GM19239 (cell line): ENCODE results near the gene ADGRD1.

ENCODE experiments used
- DNase-seq: peaks from one replicate; pipeline ENCODE4 v3.0.0; 2011; ENCODE audit warnings: low spot score; ENCODE audit not compliant: insufficient read length
- FAIRE-seq: peaks from 2 replicates; lab custom pipeline; 2011; peaks lifted over from hg19 to GRCh38; lab: Jason Lieb, UNC

ADGRD1 gene

DNA sequence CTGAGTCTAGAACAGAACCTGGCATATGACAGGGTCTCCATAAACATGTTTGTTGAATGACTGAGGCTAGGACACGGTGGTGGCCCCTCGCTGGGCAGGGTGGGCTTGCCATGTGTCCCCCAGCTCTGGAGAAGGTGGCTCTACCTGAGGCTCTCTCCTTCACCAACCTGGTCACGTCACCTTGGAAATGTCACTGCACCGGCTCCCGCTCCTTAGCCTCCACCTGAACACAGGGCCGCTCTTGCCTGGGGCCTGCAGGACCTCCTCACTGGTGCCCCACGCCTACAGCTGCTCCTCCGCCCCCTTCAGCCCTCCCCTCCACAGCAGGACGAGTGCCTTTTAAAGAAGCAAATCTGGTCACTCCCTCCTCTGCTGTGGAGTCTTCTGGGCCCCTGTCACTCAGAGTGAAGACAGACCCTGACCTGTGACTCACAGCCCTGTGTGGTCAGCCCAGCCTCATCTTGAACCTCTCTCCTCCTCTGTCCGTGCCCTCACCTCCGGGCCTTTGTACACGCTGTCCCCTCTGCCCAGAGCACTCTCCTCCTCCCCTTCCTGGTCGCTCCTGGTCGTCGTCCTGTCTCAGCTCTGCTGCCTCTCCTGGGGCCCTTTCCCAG, 81.0 kb downstream of the ADGRD1 start:
- FAIRE-seq: no peak
- DNase-seq: no peak

- DNase-seq: no peak
- no peak for FAIRE-seq
Measured at GRCh38 chr12:131035245-131035681, 81.6 kb downstream of the ADGRD1 start.

DNA sequence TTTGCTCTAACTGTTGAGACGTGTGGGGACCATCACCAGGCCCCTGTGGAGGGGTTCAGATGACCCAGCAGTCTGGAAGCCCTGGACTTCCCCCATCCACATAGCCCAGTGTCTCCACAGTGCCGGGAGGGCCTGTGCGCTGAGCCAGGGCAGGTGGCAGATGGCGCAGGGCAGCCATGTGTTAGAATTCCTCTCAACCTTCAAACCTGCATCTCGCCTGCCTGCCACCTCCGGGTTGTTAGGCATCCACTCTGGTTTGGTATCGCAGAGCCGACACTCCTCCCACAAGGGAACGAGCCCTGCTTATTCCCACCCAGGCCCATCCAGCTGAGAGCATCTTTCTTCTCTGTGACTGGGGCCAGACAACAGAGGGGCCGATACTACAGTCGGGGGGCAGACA, 84.5 kb downstream of the ADGRD1 start:
- DNase-seq (no peak), FAIRE-seq (no peak)

GRCh38 chr12:131038961-131039950, 85.5 kb downstream of the ADGRD1 start:
- DNase-seq (no peak), FAIRE-seq (no peak)

GRCh38 chr12:131040491-131040890, 86.8 kb downstream of the ADGRD1 start:
- FAIRE-seq (no peak), DNase-seq (no peak)

GRCh38 chr12:131041216-131041967, 87.7 kb downstream of the ADGRD1 start:
- no peak for DNase-seq
- no peak for FAIRE-seq

GRCh38 chr12:131041968-131042833, 88.5 kb downstream of the ADGRD1 start:
- no peak for DNase-seq
- FAIRE-seq: no peak

DNA sequence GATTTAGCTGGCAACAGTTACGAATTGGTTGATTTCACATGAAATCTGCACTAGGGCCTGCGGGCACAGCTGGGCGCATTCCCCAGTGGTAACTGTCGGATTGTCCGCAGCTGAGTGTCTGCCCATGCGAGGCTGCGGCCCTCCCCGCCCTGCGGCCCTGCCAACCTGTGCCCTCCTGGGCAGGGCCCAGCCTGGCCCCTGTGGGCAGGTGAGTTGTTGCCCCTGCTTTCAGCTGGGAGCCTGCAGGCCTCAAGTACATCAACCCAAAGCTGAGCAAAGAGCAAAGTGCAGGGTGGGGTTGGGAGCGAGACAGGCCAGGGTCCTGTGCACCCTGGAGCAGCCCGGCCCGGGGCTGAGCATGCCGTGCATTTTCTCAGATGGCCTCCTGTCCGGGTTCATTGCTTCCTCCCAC, 89.1 kb downstream of the ADGRD1 start:
- FAIRE-seq: no peak
- DNase-seq: no peak

DNA sequence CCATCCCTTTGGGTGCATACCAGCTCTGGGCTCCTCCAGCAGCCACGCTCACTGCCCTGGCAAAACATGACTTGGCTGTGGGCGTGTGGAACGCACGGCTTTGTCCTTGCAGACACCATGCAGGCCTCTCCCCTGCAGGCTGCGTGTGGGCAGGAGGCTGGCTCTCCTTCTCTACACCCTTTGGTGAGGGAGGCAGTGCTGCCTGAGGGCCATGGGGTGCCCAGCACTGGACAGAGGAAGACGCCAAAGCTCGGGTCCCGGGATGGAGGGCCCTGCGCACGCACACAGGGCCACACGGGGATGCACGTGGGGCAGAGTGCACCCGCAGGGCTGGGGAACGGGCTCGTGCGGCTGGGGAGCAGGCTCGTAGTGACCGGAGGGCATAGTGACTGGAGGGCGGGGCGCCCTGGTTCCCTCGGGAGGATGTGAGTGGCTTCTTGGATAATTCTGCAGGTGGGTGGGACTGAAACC, 89.7 kb downstream of the ADGRD1 start:
- no peak for FAIRE-seq
- DNase-seq: no peak

- no peak for FAIRE-seq
- DNase-seq: no peak
Measured at GRCh38 chr12:131044136-131044535, 90.4 kb downstream of the ADGRD1 start.

DNA sequence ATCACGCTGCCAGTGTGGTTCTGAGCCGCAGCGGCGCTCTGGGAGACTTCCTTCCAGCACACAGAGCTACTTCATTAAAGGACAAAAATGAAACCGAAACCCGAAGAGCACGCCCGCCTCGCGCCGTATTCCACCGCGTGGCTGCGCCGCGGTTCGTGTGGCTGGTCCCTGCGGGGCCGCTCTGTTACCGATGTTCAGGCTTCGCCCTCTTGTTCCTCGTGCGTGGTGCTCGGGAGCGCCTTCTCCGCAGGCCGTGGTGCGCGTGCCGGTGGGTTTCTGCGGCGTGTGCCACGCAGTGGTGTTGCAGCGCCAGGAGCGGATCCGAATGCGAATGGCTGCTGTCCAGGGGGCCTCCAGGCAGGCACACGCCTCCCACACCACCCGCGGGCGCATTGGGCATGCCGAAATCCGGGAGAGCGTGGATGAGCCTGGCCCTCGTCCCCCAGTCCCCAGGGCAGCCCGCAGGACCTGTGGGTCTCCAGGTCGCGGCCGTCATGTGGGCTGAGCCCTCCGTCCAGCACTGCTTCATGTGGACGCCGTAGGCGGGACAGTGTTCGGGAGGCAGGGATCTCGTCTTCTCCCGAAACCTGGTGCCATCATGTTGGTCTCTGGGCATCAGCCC, 91.2 kb downstream of the ADGRD1 start:
- no peak for FAIRE-seq
- no peak for DNase-seq

- DNase-seq: no peak
- FAIRE-seq: no peak
Measured at GRCh38 chr12:131045705-131046460, 92.2 kb downstream of the ADGRD1 start.

DNA sequence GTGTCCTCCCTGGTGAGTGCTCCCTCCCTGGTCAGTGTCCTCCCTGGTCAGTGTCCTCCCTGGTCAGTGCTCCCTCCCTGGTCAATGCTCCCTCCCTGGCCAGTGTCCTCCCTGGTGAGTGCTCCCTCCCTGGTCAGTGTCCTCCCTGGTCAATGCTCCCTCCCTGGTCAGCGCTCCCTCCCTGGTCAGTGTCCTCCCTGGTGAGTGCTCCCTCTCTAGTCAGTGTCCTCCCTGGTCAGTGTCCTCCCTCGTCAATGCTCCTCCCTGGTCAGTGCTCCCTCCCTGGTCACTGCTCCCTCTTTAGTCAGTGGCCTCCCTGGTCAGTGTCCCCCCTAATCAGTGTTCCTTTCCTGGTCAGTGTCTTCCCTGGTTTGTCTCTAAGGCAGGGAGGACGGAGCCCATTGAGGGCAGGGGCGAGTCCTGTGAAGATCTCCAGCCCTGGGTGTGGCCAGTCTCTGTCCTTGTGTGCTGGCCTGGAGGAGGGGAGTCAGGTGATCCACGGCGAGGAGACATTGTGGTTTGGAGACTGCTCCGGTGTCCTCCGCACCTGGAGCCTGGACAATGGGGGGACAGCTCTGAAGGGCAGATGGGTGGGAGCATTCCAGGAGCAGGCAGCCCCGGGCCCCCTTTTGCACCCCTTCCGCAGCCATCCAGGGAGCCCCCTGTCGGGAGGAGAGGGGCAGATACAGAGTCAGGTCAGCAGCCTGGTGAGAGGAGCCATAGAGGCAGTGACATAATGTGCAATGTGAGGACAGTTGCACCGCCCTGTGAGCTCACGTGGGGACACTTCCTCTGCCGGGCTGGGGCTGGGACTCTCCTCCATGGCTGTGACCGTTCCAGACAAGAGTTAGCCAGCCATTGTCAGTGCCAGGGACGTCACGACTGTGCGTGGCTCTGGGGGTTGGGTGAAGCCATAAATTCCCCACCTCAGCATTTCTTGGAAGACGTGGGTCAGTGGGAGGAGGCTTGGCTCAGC, 93.4 kb downstream of the ADGRD1 start:
- DNase-seq (no peak), FAIRE-seq (no peak)

DNA sequence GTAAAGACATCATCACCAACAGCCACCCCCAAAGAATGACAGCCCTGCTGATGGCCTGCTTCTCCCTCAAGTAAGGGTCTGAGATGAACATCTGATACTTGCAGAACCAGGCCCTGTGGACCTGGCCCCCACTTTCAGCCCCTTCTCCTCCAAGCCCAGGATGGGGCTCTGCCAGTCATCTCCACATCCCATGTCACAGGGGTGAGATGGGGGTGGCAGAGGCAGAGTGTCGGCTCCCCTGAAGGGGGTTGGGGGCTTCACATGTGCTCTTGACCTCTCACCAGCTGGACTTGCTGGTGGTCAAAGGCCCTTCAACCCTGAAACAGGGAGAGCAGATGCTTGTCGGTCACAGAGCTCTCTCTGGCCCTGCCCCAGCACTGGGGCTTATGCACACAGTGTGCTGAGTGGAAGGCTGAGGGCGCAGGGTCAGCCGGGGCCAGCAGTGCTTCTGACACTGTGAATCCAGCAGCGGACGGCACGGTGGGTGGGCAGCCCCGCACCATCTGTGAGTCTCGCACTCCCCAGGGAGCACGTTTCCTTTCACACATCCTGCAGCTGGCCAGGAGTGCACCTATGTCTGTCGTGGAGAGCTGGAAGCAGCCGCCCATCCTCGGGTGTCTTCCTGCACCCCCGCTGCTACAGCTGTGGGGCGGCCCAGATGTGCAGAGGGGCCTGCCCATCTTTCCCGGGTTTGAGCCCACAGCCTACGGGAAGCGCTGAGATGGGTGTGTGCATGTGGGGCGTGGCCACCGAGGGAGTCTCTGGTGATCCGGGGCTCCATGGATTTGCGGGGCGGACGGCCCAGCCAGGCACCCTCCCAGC, 94.3 kb downstream of the ADGRD1 start:
- FAIRE-seq: no peak
- DNase-seq: no peak

DNA sequence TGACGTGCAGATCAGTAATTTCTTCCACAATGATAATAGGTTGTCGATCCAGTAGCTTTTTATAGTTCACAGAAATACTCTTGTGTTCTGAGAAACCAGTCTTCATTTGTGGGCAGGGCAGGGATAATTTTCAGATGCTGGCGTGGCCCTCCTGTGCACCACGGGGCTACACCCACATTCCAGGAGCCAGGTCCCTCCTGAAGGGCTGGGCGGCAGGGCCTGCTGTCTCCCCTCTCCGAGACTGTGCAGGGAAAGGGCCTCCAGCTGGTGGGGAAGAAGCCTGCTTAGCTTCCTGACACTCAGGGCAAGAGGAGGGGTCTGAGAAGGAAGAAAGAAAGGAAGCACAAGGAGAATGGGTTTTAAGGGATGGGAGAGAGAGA, 94.9 kb downstream of the ADGRD1 start:
- no peak for FAIRE-seq
- no peak for DNase-seq

GRCh38 chr12:131049002-131049401, 95.3 kb downstream of the ADGRD1 start:
- no peak for DNase-seq
- no peak for FAIRE-seq
